Activated naive CD4-positive, alpha-beta T cell treated with anti-CD3 and anti-CD28 coated beads, Interleukin-2, amount 50 U/mL, for 72 hours (primary cell): ENCODE measurements around the gene WHAMM. TPM values are rescaled to one million over a fixed set of nuclear protein-coding genes. Genes with fewer than 3 reads are reported as not detected.

Experiments
- ATAC-seq, 2 donors: fragments of 150-1000 bp; cut with Tn5 transposase; 2 replicates each; pipeline ENCODE4 v1.10.0; 2021; ENCODE audit warnings: mild to moderate bottlenecking in 2 of 2, moderate library complexity in 2 of 2
- DNase-seq, 2 donors: peaks; one replicate each; pipeline ENCODE4 v3.0.0; 2021 to 2022; ENCODE audit warnings: low spot score in 2 of 2
- H3K27ac Mint-ChIP-seq, 2 donors: one replicate each; pipeline ENCODE4 v1.8.0; 2022; ENCODE audit warnings: mild to moderate bottlenecking in 2 of 2, mixed read lengths in 2 of 2
- H3K36me3 Mint-ChIP-seq, 2 donors: one replicate each; pipeline ENCODE4 v1.8.0; 2022; ENCODE audit warnings: mixed read lengths in 2 of 2
- H3K9me3 Mint-ChIP-seq, 2 donors: one replicate each; pipeline ENCODE4 v1.8.0; 2022; ENCODE audit warnings: mixed read lengths in 2 of 2
- total RNA-seq, 2 donors: library from RNA; stranded (reverse); gene quantifications; one replicate each; pipeline ENCODE4 v1.2.3, GENCODE V29; 2022

Gene WHAMM
- total RNA-seq, 2 donors from 2014 or later: 2.5 to 9.4 TPM

DNA sequence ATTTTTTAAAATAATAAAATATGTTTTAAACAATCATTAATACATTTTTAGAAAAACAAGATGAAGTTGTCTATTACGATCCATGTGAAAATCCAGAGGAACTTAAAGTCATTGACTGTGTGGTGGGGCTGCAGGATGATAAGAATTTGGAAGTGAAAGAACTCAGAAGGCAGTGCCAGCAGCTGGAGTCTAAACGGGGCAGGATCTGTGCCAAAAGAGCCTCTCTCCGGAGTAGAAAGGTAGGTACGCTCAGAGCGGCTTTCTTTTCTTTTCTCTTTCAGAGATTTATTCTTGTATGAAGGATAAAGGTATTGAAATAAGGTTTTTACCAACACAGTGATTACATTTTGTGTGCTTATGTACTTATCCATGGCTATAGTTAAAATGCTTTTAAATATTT lies 13.6 kb downstream of the WHAMM start:
- ATAC-seq (no peak), DNase-seq (no peak)
- Mint-ChIP-seq H3K9me3 (no peaks in the 10 kb centered on the region), H3K27ac (no peak overlapping the region), H3K36me3 (peaks cover 9 to 16% of the 10 kb centered on the region in 2 donors)

DNA sequence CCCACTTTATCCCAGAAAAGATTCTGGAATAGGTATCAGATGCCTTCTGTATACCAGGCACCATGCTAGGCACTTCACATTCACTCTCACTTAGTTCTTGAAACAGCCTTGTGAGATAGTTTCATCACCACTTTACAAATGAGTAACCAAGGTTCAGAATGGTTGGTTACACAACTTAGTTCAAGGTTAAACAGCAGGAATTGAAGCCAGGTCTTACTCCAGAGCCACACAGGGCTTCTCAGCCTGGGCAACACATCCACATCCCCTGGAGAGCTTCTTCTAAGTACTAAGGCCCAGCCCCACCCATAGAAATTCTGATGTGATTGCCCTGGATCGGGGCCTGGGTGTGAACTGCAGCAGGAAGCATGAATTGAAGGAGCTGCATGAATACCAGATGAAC lies 18.6 kb downstream of the WHAMM start:
- Mint-ChIP-seq H3K9me3 (no peaks in the 10 kb centered on the region), H3K36me3 (peaks cover 7 to 26% of the 10 kb centered on the region in 2 donors), H3K27ac (peak overlapping the region in 1 of 2 donors; percentile 57)
- DNase-seq (no peak), ATAC-seq (peak; percentile 18 to 58)

DNA sequence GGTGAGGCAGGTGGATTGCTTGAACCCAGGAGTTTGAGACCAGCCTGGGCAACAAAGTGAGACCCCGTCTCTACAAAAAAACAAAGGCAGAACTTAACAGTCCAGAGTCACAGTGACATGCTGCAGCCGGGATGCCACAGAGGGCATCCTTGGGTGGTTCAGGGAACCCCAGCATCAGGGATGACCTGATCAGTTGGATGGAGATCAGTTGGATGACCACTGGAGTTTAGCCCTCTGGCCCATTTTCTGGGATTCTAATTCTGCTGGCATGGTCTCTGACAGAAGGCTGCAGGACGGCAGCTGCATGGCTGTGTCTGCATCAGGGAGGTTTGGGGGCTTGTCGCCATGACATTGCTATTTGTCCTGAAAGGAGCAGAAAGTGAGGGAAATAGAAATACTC lies 19.8 kb downstream of the WHAMM start:
- peaks cover 11 to 31% of the 10 kb centered on the region in 2 donors for H3K36me3 Mint-ChIP-seq
- H3K27ac Mint-ChIP-seq: no peak overlapping the region
- no peak for DNase-seq
- ATAC-seq: no peak
- no peaks in the 10 kb centered on the region for H3K9me3 Mint-ChIP-seq

DNA sequence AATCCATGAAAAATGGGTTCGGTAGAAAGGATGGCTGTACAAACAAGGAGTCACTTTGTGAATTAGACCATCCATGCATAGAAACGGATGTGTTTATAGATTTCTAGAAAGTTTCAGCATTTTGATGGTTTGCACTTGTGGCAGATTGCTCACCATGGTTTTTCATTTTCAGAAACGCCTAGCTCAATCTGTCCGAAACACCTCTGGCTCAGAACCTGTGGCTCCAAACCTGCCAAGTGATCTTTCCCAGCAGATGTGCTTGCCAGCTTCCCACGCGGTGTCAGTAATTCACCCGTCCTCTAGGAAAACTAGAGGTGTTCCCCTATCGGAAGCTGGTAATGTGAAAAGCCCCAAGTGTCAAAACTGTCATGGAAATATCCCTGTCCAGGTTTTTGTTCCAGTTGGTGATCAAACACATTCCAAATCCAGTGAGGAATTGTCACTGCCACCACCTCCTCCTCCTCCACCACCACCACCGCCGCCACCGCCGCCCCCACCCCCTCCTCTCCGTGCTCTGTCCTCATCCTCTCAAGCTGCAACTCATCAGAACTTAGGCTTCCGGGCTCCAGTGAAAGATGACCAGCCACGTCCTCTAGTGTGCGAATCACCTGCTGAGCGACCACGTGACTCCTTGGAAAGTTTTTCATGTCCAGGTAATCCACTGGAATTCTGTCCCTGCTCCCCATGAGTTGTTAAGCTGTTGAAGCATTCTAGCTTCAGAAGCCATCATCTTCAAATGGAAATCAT lies 21.2 kb downstream of the WHAMM start:
- H3K36me3 Mint-ChIP-seq: peaks cover 17 to 33% of the 10 kb centered on the region in 2 donors
- no peak overlapping the region for H3K27ac Mint-ChIP-seq
- H3K9me3 Mint-ChIP-seq: no peaks in the 10 kb centered on the region
- ATAC-seq (peak in 1 of 2 donors; percentile 19), DNase-seq (no peak)

DNA sequence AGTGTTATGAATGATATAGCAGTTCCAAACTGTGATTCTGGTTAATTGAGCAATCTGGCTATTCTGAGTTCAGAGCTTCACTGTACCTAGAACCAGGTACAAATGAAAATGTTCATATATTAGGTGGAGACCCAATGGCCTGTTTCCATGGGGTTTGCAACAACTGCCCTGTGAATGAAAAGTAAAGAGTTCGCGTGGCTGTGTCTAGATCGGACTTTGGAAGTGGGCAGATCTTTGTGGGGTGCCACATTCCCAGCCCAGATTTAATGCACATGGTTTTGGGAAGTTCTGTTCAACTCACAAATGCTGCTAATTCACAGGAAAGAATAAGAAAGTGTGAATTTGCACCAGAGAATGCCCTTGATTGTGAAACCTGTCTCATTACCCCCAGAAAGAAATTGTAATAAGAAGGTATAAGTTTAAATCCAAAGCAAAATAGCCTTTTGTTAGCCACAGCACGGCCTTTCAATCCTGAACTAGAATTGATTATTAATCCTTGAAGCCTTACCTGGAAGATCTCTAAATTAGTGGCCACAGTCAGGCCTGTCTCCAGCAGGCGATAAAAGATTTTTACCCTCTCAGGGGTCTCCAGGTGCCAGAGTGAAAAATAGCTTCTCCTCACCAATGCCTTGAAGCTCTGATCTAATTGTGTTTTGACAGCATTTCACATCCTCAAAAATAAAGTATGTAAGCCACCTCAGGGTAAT lies 22.6 kb downstream of the WHAMM start:
- Mint-ChIP-seq H3K36me3 (peaks cover 32 to 47% of the 10 kb centered on the region in 2 donors), H3K9me3 (no peaks in the 10 kb centered on the region), H3K27ac (peak overlapping the region in 1 of 2 donors; percentile 85)
- DNase-seq (no peak), ATAC-seq (no peak)

DNA sequence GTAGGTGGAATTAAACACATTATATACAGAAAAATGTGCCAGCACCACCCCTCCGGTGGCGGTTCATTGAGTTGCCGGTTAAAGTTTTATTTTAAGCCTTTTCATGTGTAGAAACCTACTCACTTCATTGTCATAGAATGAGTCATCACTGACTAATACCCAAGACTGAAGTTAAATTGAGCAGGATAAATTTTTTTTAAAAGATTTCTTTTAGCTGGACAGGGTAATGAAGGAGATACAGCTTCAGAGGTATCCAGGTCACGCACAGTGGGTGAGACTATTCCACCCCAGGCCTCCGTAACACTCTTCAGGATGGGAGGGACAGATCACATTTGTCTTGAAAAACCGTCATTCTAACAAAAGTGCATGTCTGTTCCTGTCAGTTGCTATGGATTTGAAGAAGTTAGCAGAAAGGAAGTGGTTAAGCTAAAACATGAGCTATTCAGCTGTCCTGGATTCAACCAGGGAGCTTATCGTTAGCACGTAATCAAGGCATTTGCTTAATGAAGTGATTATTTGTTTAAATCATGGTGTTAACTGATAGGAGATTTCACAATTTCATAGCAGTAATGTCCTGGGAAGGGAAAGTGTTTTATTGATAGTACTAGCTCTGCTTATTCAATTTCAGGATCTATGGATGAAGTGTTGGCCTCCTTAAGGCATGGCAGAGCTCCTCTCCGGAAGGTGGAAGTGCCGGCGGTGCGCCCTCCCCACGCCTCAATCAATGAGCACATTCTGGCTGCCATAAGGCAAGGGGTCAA lies 23.4 kb downstream of the WHAMM start:
- H3K9me3 Mint-ChIP-seq: peaks cover 0 to 3% of the 10 kb centered on the region in 2 donors
- ATAC-seq (peak; percentile 92 to 93), DNase-seq (peak in 1 of 2 donors; percentile 35)
- H3K27ac Mint-ChIP-seq: peak overlapping the region; percentile 85 to 86
- H3K36me3 Mint-ChIP-seq: peaks cover 39 to 54% of the 10 kb centered on the region in 2 donors

DNA sequence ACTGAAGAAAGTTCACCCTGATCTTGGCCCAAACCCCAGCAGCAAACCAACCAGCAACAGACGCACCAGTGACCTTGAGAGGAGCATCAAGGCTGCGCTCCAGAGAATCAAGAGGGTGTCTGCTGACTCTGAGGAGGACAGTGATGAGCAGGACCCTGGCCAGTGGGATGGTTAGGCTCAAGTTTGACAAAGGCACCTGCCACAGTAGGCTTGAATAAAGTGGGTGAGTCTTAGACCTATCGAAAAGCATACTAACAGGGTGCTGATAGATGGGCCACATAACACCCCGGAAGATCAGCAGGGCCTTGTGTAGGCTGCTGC lies 23.9 kb downstream of the WHAMM start:
- DNase-seq (no peak), ATAC-seq (no peak)
- H3K36me3 Mint-ChIP-seq: peaks cover 41 to 59% of the 10 kb centered on the region in 2 donors
- H3K9me3 Mint-ChIP-seq: peaks cover 0 to 8% of the 10 kb centered on the region in 2 donors
- peak overlapping the region in 1 of 2 donors; percentile 85 for H3K27ac Mint-ChIP-seq

DNA sequence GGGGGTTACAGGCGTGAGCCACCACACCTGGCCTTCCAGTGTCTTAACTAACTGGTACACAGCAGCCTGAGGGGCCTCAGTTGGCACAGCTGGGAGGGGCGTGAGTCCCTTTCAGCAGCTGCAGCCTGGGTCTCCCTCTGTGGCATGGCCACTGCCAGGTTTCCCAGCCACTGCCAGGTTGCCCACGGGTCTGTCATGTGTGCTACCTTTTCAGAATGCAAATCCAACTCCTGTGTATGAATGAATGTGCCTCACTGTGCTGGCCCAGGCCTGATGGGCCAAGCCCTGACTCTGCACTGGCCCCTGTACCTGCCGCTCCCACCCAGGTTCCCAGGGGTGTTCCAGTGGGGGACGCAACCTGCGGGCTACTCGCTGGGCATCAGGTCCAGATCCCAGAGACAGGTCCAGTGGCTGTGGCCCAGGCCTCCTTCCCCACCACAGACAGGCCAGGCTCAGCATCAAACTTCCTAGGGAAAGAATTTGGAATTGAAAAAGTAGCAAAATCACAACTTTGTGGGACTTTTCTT lies 26.0 kb downstream of the WHAMM start:
- ATAC-seq: no peak
- H3K36me3 Mint-ChIP-seq: peaks cover 41 to 48% of the 10 kb centered on the region in 2 donors
- no peak for DNase-seq
- peaks cover 0 to 8% of the 10 kb centered on the region in 2 donors for H3K9me3 Mint-ChIP-seq
- no peak overlapping the region for H3K27ac Mint-ChIP-seq

DNA sequence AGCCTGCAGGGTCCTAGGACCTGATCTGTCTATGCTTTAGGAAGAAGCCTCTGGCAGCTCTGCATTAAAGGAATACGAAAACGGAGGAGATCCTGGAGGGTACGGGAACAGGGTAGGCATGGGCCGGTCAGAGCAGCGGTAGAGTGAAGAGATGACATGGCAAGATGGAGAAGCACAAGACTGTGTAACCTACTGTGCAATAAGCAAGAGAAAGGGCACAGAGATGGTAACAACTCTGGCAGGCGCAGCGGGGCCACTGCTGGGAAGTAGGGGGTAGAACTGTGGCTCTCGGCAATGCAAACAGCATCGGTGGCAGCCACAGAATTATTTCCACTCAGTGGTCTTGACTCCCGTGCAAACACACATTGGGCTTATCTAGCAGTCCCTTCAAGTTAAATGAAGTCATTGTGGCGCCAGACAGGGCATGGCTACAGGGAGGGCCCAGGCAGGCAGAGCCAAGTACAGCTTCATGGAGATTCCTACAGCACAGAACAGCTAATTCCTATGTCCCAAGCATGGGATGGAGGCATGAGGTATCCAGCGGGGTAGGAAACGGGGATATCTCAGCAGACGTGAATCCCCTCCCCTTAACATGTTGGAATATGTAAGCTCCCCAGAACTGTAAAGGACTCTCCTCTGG lies 28.8 kb downstream of the WHAMM start:
- Mint-ChIP-seq H3K36me3 (peaks cover 33% of the 10 kb centered on the region in 2 donors), H3K9me3 (peaks cover 0 to 8% of the 10 kb centered on the region in 2 donors), H3K27ac (no peak overlapping the region)
- DNase-seq (no peak), ATAC-seq (no peak)

DNA sequence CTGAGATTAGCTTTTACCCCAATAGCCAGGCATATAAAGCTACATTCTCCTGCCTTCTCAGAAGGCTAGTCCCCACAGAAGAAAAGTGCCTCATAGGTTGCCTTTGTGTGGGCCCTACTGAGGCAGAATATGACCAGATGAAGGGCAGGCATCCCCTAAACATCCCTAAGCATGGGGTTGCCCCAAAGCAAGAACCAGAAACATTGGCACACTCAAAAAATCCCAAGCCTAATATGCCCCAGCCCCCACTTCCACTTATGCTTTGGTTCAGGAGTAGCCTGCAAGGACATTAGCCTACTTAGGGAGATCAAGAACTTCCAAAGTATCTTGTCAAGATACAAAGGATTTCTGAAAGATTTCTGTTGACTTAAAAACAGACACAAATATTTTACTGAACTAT lies 29.7 kb downstream of the WHAMM start:
- ATAC-seq: no peak
- H3K27ac Mint-ChIP-seq: no peak overlapping the region
- peaks cover 30% of the 10 kb centered on the region in 2 donors for H3K36me3 Mint-ChIP-seq
- peaks cover 0 to 8% of the 10 kb centered on the region in 2 donors for H3K9me3 Mint-ChIP-seq
- DNase-seq: no peak

DNA sequence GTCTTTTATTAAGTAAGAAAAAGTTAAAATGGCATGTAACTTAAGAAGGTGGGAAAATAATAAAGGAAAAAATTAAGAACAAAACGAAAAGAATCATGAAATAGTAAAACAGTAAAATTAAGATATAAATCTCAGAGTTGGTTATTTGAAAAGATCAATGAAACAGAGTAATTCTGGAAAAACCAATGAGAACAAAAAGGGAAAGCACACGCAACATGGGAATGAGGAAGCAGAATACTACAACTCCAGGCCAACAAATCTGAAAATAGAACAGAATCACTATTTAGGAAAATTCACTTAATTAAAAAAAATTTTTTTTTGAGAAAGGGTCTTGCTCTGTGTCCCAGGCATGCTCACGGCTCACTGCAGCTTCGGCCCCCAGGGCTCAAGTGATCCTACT lies 30.7 kb downstream of the WHAMM start:
- ATAC-seq: no peak
- H3K36me3 Mint-ChIP-seq: peaks cover 29 to 30% of the 10 kb centered on the region in 2 donors

DNA sequence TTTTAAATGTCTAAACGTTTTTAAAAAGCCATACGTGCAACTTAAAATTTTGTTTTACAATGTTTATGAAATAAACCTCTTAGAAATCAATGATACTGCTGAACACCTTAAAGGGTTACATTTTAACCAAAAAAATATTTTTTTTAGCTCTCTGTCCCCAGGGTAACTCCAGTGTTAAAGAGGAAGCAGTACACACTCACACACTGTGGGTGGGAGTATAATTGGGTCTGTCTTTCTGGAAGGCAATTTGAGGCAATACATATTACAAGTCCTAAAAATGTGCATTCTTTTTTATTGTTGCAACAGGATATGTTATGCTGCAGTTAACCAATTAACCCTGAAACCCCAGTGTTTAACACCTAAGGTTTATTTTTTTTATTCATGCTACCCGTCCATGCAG lies 34.1 kb downstream of the WHAMM start:
- Mint-ChIP-seq H3K27ac (no peak overlapping the region), H3K36me3 (no peaks in the 10 kb centered on the region), H3K9me3 (no peaks in the 10 kb centered on the region)
- no peak for ATAC-seq
- no peak for DNase-seq

More for the DNA sequence above, 30.7 kb downstream of the WHAMM start:
- H3K27ac Mint-ChIP-seq: no peak overlapping the region
- DNase-seq: no peak
- H3K9me3 Mint-ChIP-seq: peaks cover 0 to 8% of the 10 kb centered on the region in 2 donors

DNA sequence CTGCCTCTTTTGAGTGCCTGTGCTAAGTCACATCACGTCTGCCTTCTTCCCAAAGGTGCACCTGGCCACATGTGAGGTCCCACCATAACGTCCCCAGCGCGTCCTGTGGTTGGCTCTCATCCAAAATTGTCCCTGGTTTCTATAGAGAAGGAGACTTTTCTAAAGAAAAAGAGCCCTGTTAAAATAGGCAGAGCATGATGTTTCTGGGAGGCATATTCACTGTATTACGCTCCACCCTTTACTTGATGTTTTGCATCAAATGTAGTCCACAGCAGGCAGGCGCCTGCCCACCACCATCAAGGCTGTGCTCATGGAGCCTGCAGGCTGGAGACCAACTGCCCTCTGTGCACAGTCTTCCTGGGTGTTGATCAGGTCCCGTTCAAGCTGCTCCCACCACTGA lies 36.3 kb downstream of the WHAMM start:
- DNase-seq (peak in 1 of 2 donors; percentile 37), ATAC-seq (no peak)
- Mint-ChIP-seq H3K36me3 (no peaks in the 10 kb centered on the region), H3K9me3 (no peaks in the 10 kb centered on the region), H3K27ac (no peak overlapping the region)

DNA sequence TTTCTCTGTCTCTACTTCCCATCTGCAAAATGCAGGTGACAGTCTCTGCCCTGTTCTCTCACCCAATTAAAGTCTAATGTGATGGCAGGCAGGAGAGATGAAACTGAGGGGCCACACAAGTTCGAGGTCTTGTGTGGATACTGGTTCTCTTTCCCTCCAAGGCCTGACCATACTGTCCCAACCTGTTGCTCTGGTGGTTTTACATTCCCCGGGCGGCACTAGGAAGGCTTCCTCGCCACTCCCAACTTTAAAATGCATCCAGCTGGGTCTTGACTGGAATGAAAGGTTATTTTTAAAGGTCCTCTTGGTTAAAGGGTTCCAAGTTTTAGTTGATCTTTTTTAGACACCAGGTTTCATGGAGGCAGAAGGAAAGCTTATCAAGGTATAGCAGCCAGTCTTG lies 37.2 kb downstream of the WHAMM start:
- no peaks in the 10 kb centered on the region for H3K9me3 Mint-ChIP-seq
- no peaks in the 10 kb centered on the region for H3K36me3 Mint-ChIP-seq
- no peak for ATAC-seq
- DNase-seq: peak in 1 of 2 donors; percentile 48
- no peak overlapping the region for H3K27ac Mint-ChIP-seq

DNA sequence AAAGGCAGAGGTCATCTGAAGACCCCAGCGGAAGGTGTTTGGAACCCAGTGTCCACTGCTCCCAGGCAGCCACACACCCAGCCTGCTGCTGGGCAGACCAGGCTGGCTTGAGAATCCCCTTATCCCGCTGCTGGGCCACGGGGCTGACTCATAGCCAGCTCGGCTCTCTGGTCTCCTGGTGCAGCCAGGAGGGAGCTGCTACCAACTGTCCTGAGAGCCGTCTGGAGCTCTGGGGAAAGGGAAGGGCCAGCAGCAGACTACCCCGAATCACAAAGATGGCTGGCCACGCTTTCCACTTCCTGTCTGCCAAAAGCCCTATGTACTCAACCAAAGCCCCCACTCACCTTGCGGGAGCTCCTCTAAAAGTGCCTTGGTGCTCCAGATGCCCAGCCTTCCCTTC lies 38.3 kb downstream of the WHAMM start:
- Mint-ChIP-seq H3K36me3 (no peaks in the 10 kb centered on the region), H3K27ac (no peak overlapping the region)
- no peak for ATAC-seq

DNA sequence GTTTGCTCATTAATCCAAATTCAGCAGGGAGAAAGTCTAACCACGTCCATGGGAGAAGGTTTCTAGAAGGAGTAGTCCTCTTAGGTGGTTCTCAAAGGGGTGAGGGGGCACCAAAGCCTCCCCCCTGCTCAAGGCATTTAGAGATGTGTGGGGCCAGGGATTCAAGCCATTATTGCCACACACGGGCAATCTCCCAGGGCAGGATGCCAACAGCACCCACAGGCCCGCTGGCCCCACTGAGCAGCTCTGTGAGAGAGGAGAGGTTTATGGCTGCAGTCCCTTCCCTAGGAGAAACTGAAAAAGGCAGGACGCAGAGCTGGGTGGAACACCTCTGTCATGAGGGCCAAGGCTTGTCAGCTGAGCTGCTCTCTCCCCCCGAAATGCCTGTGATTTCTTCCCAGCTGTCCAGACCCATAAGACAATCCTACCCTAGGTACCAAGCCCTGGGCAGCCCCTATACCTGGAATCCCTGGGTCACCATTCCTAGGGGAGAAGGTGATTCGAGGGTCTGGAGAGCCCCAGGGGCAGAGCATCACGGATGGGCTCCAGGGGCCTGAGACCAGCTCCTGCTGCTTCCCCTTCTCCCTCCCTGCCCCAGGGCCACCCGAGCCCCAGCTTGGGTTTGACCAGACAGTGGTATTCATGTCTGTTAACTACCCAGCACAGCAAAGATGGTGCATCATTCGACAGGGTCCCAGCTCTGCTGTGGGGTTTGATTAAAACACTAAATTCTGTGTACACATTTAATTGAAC lies 39.0 kb downstream of the WHAMM start:
- ATAC-seq: no peak
- DNase-seq: peak in 1 of 2 donors; percentile 44
- H3K27ac Mint-ChIP-seq: no peak overlapping the region
- no peaks in the 10 kb centered on the region for H3K36me3 Mint-ChIP-seq
- no peaks in the 10 kb centered on the region for H3K9me3 Mint-ChIP-seq

More for the DNA sequence above, 38.3 kb downstream of the WHAMM start:
- DNase-seq: peak in 1 of 2 donors; percentile 39
- H3K9me3 Mint-ChIP-seq: no peaks in the 10 kb centered on the region
